ENCODE measurements around the gene EMX1. TPM values are rescaled to one million over a fixed set of nuclear protein-coding genes. Genes with fewer than 3 reads are reported as not detected.
A peak's percentile ranks its signal among the peaks of the same experiment; 100 is the strongest.

The EMX1 gene
- total and polyA plus RNA-seq, 2 of the 13 experiments (the other 11 are each of a cell fraction or from before 2014, with no cell fraction given) = 0.62 to 4.9 TPM

GRCh38 chr2:72888438-72889202 is 28.7 kb upstream of the EMX1 start (continued):
- TF ChIP-seq ZNF878 (CRISPR knock-in tag; IDR thresholded peaks at IDR 0.05) = no peak
- no peak for TF ChIP-seq ZNF7 (CRISPR knock-in tag; IDR thresholded peaks at IDR 0.05)
- no peak for TF ChIP-seq YY1 (IDR thresholded peaks at IDR 0.05; ENCODE audit: insufficient read depth, insufficient replicate concordance, low read depth, low read length)
- no peak for TF ChIP-seq SP1 (IDR thresholded peaks at IDR 0.05)
- no peak for TF ChIP-seq SP1 (CRISPR knock-in tag; IDR thresholded peaks at IDR 0.05)
- TF ChIP-seq PBX3 (CRISPR knock-in tag; IDR thresholded peaks at IDR 0.05; ENCODE audit: borderline replicate concordance) = no peak
- TF ChIP-seq PLSCR1 (CRISPR knock-in tag; IDR thresholded peaks at IDR 0.05; ENCODE audit: borderline replicate concordance) = no peak
- no peak for TF ChIP-seq CAMTA2 (CRISPR knock-in tag; IDR thresholded peaks at IDR 0.05; ENCODE audit: borderline replicate concordance)
- no peak for TF ChIP-seq ZMAT3 (CRISPR knock-in tag; conservative IDR thresholded peaks at IDR 0.05)
- no peak for TF ChIP-seq ZNF10 (CRISPR knock-in tag; IDR thresholded peaks at IDR 0.05; ENCODE audit: borderline replicate concordance, low read depth)
- no peak for TF ChIP-seq TFAP4 (IDR thresholded peaks at IDR 0.05; ENCODE audit: borderline replicate concordance, low read depth)
- TF ChIP-seq MXI1 (IDR thresholded peaks at IDR 0.05; ENCODE audit: borderline replicate concordance, low read depth, low read length) = no peak
- peak; percentile 50; the same call in 1 of the 2 replicates for TF ChIP-seq ZNF547 (CRISPR knock-in tag; IDR thresholded peaks at IDR 0.05)
- TF ChIP-seq PHB2 (IDR thresholded peaks at IDR 0.05; ENCODE audit: partially characterized antibody) = no peak
- TF ChIP-seq ZNF382 (CRISPR knock-in tag; IDR thresholded peaks at IDR 0.05; ENCODE audit: borderline replicate concordance) = no peak
- peak; percentile 86 for TF ChIP-seq HOXA5 (CRISPR knock-in tag; IDR thresholded peaks at IDR 0.05)
- TF ChIP-seq MIER2 (CRISPR knock-in tag; IDR thresholded peaks at IDR 0.05) = peak; percentile 83
- TF ChIP-seq PHF5A (CRISPR knock-in tag; IDR thresholded peaks at IDR 0.05; ENCODE audit: low read depth, unreplicated experiment) = no peak
- TF ChIP-seq GRHL1 (CRISPR knock-in tag; conservative IDR thresholded peaks at IDR 0.05) = no peak
- no peak for TF ChIP-seq MXD1 (CRISPR knock-in tag; IDR thresholded peaks at IDR 0.05)
- TF ChIP-seq SP4 (CRISPR knock-in tag; IDR thresholded peaks at IDR 0.05) = no peak
- TF ChIP-seq ZNF720 (CRISPR knock-in tag; IDR thresholded peaks at IDR 0.05) = no peak
- no peak for TF ChIP-seq TOE1 (CRISPR knock-in tag; IDR thresholded peaks at IDR 0.05)
- TF ChIP-seq ELF1 (CRISPR knock-in tag; IDR thresholded peaks at IDR 0.05) = no peak
- TF ChIP-seq CCAR2 (optimal IDR thresholded peaks at IDR 0.05; ENCODE audit: low read depth, low read length) = no peak
- no peak for TF ChIP-seq SETDB1 (CRISPR knock-in tag; IDR thresholded peaks at IDR 0.05; ENCODE audit: borderline replicate concordance)
- TF ChIP-seq HDAC2 (CRISPR knock-in tag; IDR thresholded peaks at IDR 0.05) = peak; percentile 68
- TF ChIP-seq ZNF614 (CRISPR knock-in tag; IDR thresholded peaks at IDR 0.05; ENCODE audit: borderline replicate concordance) = no peak

Data from HepG2 (cell line).